ENCODE measurements around the gene RYR2.
"Not testable (repeated sequence)": the region's sequence is repeated elsewhere in the genome, so short reads cannot be mapped to it uniquely, and the experiment has no call there.

The RYR2 gene

DNA sequence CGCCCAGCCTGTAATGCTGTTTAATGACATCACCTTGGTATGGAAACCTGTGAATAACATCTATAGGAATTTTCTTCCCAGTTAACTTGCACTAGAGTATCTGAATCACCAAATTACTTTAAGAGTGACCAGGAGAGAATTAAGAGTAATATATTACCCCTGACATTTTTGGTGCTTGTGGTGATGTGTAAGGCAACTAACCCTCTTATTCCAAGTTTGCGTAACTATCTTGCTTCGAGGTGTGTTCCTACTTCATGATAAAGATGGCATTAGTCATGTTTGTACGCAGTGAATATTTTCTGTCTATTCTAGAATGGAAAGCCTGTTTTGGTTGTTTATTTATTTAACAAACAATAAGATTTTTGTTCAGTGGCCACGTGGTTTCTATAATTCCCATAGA, 717.4 kb downstream of the RYR2 start:
- no peak for DNase-seq

DNA sequence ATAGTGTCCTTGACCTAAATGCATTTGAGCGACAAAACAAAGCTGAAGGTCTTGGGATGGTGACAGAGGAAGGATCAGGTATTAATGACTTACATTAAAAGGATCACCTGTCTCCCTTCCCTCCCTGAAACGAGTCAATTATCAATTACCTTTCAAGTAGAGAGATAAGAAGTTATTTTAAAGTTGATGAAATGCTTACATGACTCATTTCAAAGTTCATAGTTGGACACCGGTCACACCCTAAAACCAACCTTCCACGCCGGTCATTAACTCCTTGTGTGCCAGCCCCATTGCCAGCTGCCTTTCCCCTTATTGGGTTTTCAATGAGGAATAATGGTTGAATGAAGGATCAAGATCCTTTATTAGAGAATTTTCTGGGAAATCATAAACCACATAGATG, 719.0 kb downstream of the RYR2 start:
- no peak for DNase-seq

DNA sequence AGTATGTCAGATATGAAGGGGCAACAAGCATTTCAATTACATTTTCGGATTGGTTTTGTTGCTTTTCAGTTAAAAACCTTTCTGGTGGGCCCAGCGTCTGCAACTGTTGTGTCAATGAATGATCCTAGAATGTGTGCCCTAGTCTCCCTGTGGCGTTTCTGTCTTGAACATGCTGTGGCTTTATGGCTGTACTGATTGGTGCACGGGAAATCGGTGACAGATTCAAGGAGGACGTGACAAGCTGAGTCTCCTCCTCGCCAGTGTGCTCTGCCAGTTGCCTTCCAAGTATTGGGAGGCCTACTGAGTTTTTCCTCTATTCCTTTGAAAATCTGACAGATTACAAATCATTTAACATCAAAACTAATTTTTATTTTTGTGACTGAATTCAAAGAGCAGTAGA, 721.2 kb downstream of the RYR2 start:
- no peak for DNase-seq

DNA sequence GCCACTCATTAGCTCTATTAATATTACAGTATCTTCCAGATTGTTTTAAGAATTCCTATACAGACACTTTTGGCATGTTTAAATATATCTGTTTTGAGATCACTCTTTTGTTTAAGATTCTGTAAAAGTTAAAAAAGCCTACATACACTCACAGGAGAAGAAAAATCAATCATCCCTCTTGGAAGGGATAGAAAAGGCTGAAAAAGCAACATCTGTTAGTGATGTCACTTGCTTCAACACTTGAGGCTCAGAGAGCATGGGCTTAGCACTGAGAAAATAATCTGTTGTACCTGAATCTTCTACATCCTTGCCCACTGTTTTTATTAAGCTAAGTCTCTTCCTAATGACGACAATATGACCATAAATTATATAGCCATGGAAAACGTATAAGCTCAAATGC, 721.8 kb downstream of the RYR2 start:
- DNase-seq: no peak

DNA sequence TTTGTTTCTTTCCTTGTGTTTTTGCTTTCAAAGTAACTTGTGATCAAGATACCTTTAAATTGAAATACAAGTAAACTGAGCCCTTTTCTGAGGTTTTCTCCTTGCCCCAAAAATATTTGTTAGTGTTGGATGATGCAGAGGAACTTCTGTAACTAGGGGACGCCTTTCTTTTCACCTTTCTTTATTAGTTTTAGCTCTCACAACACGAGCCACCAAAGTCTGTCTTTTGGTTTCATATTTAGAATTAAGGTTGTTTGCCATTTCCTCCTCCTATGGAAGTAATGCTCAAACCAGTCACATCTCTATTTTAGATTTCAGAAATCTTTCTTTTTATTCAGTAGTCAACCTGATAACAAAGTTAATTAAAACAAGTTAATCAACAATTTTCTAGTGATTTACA, 727.9 kb downstream of the RYR2 start:
- DNase-seq: no peak

DNA sequence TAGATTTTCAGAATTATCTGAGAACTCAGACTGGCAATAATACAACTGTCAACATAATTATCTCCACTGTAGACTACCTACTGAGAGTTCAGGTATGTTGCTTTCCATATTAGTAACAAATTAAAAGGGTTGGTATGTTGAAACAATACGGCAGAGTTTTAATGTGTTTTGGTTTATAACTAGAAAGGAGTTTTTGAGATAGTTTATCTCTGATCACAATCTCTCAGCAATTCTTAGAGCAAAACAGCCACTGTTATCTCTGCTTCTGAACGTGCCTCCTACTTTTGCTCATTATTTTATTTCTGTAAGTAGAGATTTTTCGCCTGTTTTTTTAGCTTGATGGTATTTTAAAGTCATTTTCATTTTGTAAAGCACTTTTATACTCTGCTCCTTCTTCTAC, 730.0 kb downstream of the RYR2 start:
- no peak for DNase-seq

DNA sequence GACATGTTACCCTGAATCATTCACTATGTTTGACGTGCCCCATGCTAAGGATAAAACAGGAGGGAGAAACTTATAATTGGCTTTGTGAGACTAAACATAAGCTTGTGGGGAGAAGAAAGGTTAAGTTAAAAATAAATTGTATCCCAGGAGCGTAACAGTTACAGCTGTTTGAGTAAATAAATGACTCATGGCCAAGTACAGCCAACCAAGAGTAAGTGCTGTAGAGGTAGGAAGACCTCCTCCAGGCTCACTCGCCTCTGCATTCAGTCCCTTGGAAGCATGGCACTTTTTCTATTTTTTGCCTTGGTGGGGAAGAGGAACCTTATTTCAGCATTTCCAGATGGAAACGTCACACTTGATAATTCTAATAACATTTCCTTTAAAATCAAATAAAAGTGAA, 732.3 kb downstream of the RYR2 start:
- DNase-seq: no peak

DNA sequence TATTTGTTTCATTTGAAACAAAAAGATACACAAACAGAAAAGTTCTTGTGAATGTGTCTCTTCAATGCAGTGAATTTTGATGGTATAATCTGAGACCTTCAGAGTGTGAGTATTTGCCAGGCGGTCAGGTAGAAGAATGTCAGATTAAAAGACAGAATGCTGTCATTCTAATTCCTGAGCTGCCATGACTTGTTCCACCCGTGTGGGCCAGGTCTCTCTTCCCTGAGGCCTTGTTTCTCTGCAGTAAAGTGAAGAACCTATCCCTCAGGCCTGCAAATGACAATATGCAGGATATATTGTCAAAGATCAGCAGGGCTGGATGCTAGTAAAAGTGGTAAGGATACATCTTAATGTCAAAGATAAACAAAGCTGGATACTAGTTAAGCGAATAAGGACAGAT, 737.4 kb downstream of the RYR2 start:
- DNase-seq: no peak

DNA sequence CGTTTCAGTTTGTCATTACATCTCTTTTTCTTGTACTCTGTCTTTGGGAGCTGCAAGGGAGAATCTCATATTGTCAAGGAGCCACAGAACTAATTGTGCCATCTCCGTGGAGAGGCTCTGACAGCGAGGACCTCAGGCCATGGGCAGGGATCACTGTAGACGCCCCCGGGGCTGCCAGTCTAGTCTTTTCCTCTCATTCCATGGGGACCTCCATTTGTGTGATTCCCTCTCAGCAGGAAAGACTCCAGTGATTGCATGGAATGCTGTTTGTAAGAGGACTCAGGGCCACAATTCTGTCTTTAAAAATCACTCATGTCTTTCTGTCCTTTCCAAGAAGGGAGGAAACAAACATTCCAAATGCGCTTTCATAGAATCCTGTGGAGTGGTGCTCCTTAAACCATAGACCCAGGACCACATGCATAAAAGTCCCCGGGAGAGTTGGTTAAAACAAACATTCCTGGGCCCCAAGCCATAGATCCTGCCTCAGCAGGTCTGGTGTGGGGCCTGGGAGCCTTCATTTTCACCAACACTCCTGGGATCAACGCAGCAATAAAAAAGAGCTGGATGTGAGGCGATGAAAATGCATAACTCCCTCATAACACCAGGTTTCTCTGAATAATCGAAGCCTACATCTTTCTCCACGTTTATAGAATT, 744.2 kb downstream of the RYR2 start:
- no peak for DNase-seq

DNA sequence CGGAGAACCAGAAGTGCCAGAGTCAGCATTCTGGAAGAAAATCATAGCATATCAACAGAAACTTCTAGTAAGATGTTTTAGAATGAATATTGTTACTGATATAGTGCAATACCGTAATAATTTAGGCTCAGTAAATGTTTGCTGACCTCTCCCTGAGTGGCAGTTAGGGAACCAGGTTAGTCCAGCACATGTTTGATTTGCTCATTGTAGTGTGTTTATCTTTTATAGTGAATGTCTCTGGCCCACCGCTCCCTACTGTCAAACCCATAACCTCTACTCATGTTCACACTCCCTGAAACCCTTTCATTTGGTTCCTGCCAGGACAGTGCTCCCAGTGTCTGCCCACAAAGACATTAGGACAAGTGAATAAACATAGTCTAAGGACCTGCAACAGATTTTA, 746.1 kb downstream of the RYR2 start:
- DNase-seq: no peak

DNA sequence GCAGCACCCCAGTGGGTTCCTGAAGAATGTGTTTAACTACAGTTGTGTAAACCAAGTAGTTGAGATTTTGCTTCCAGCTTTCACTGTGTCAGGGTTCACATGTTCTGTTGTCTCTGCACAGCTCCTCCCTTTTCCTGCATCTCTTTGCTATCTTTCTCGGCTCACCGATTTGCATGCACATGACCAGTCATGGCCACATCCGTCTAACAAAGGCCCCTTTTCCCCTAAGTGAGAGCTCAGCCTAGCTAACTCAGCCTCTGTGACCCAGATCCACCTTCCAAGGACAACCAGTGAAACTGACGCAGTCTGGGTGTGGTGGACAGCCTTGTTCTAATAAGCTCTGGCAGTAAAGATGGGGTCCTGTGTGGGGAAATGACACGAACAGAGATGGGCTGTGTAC, 747.6 kb downstream of the RYR2 start:
- no peak for DNase-seq

DNA sequence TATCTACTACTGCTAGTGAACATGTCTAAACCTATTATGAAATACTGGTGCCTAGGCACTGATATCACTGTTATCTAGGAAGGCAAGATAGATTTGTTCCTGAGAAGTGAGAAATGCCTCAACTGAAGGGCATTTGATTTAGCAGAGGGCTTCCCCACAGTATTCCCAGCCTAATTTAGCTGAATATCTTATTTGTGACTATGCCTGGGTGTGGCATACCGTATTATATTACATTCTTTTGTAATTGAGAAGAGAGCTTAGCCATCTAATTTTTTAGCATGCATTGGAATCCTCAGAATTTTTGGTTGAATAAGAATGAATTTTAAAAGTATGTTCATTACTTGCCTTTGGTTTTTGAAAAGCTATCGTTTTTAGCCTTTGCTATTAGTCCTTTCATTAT, 749.6 kb downstream of the RYR2 start:
- DNase-seq: no peak

DNA sequence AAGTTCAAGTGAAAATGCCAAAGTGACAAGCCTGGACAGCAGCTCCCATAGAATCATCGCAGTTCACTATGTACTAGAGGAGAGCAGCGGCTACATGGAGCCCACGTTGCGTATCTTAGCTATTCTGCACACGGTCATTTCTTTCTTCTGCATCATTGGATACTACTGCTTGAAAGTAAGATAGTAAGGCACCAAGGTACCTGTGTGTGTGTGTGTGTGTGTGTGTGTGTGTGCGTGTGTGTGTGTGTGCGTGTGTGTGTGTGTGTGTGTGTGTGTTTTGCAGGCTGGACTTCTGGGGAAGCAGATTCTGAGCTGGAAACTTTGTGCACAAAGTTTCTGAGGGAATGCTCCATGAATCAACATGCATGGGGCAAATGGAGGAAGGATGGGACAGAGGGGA, 750.2 kb downstream of the RYR2 start:
- no peak for DNase-seq

DNA sequence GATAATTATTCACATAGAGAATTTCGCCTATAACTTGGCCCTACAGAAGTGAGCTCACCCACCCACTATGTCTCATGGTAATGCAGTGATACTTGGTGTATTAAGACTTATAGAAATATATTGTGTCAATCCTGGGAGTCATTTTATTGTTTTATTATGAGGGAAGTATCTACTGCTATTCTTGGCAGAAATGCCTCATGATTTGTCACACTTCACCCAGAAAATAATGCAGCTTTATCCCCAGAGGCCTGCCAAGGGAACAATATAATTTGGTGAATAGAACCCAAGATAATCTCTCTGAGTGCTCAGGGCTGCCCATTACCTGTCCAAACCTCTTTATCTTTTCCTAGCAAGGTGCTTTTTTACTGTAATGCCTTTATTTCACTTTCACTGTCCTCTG, 750.7 kb downstream of the RYR2 start:
- no peak for DNase-seq

DNA sequence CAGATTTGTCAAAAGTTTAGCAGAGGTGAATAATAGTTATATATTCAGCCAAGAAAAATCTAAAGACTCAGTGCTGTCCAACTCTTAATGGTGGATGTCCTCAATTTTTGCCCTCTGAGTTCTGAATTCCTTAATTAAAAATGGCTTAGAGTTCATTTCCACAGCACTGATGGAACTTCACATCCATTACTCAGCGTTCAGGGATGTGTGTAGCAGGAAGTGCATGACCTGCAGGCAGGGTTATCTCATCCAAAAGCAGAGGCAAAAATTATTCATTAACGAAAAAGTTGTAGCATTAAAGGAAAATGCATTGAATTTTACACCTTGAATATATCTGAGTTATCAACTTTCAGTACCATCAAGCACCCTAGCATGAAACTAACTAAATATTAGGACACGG, 752.1 kb downstream of the RYR2 start:
- no peak for DNase-seq

DNA sequence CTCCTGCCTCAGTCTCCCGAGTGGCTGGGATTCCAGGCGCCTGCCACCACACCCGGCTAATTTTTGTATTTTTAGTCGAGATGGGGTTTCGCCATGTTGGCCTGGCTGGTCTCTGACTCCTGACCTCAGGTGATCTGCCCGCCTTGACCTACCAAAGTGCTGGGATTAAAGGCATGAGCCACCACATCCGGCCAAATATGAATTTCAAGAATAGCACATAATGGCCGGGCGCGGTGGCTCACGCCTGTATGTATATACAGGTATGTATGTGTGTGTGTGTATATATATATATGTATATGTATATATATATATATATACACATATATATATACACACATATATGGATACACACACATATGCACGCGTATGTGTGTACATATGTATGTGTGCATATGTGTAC, 753.6 kb downstream of the RYR2 start:
- no peak for DNase-seq

DNA sequence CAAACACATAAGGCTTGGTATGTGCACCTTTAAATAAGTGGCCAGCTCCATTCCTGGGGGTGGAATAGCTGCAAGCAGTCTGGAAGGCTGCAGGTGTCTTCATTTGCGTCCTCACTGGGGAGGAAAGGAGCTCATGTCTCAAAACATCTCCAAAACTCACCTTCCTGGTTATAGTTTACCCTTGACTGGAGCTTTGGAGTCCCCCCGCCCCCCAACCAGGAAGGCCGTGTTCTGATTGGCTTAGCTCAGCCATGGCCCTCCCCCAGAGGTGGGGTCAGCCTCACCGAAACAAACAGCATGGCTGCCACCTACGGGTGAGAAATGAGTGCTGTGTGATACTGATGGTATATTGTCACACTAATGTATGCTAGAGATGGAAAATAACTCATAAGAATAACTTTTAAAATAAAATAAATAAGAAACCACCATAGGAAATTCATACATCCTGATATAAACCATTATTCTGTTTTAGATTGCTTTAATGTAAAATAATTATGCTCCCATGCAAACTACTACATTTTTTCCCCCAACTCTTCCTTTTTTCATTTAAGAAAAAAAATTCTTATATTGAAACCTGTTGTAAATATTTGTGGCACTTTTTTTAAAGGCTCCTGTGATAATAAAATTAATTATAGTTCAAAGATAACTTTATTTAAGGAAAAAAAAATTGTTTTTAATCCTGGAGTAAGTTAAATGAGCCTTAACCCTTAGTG, 757.9 kb downstream of the RYR2 start:
- DNase-seq: peak; percentile 43

DNA sequence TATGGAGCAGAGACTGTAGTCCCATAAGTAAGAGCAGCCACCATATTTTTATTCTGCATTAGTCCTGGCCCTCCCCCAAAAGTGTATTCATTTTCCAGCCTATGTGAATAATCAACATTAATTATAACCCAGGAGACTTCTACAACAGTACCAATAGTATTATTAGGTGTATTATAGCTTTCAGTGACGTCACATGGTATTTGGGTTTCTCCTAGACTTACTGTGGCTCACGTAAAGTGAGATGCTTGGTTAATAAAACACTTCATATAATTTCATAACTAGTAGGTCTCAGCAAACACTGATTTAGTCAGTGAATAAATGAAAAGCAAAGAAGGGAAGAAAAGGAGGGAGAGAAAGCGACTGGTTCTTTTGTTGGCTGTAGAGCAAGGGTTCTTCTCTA, 762.5 kb downstream of the RYR2 start:
- no peak for DNase-seq

DNA sequence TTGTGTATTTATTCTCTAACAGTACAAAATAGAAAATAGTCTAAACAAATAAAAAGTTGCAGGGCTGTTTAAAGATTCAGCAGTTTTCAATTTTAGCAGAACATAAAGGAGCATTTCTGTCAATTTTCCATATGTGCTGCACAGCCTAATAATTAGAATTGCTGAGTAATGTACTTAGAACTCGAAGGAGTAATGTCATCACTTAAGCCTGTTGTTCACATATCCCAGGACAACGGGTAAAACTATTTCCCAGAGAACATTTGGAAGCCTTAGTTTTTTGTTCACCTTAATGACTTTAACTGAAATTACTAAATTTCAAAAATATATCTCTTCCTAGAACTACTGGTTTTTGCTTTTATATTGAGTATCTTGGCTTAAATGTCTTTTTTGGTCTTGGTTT, 767.1 kb downstream of the RYR2 start:
- DNase-seq: no peak

DNA sequence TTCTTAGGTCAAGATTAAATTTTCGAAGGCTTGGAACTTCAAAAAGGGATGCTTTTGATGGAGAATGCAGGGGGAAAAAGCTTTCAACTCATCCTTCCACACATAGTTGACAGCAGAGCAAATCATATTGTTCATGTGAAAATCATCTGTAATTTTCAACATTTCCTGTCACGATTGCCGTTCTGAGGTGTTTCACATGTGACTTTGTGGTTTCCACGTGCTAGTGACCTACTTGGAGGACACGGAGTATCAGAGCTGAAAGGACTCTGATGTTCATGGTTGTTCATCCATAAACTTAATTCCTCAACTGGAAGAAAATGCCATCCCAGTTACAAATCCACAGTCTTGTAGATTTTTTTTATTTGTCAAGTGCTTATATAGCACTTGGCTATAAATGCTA, 769.6 kb downstream of the RYR2 start:
- DNase-seq: no peak

DNA sequence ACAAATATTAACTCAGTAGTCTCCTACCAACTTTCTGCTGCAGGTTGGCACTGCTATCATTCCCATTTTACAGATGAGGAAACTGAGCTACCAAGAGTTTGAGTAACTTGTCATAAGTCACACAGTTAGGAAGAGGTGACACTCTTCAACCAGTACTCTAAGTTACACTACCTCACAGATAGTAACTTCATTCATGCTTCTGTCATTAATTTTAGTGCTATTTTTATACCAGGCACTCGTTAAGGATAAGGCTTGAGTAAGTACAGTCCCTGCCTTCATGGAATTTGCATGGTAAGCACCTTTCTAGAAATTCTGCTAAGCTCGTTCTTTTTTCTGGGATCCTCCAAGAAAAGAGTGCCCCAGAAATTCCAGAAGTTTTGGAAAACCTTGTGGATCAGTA, 770.1 kb downstream of the RYR2 start:
- DNase-seq: no peak

DNA sequence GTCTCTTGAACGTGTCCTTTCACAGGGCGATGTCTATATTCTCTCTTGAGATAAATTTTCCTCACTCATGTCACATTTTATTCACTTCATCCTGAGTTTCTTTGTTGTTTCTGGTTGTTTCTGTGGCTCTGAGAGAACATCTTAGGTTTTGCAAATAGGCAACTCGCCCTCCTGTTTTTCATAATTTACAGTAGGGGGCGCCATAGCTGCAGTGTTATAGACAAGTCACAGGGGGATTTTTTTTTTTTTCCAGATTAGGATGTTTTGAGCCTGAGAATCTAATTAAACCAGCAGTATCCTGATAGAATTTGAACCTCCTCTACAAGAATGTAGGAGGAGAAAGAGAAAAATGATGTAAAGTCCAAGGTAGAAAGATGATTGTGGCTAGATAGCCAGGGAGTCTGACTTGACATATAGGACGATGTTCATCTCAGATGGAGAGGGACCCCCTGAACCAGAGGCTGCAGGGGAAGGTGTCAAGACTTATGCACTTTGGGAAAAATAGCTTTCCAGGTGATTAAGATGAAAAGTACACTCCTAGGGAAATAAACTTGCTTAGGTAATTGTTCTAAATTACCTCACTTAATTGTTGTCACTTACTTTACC, 772.4 kb downstream of the RYR2 start:
- DNase-seq: no peak

DNA sequence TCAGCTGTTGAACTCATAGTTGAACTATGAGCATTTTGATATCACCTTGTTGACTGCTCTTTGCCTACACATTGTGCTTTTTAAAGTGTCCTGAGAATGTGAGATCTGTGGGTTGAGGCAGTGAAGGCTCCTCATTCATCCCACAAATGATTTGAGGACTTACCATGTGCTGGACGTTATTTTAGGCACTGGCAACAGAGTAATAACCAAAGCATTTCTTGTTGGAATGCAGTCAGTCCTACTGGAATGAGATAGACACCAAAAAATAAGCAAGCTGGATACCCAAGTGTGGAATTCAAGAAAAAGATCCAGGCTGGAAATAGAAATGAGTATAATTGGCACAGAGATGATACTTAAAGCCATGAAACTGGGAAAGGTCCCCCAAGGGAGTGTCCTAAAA, 775.3 kb downstream of the RYR2 start:
- no peak for DNase-seq

DNA sequence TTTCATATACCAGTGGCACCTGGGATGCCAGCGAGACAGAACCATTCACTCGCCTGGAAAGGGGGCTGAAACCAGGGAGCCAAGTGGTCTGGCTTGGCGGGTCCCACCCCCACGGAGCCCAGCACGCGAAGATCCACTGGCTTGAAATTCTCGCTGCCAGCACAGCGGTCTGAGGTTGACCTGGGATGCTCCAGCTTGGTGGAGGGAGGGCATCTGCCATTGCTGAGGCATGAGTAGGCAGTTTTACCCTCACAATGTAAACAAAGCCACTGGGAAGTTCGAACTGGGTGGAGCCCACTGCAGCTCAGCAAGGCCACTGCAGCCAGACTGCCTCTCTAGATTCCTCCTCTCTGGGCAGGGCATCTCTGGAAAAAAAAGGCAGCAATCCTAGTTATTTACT, 778.6 kb downstream of the RYR2 start:
- not testable (repeated sequence) for DNase-seq

DNA sequence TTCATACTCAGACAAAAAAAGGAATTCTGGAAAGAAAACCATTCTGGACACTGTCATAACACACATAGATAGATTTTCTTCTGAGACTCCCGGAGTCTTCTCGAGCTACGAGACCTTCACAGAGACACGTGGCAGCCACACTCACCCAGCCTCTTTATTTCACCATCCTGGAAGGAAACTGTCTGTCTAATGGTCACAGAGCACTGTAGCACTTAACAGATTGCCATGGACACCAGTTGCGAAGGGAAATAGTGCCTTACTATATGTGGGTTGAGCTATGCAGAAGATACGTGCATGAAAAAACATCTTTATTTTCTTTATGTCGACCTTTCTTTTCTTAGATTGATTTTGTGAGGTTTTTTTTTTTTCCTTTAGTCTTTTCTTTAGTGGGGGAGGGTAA, 790.9 kb downstream of the RYR2 start:
- DNase-seq: no peak
